Transverse colon (tissue), 3 donors: ENCODE results near the gene COX7A2.

Source experiments
- CTCF ChIP-seq, 5 experiments: fragments of 200-600 bp in 3 of 5; fragments of 450-650 bp in 2 of 5; sonication (generic) in 3 of 5; IDR thresholded peaks; 1 replicate in 2 of 5; 2 replicates in 3 of 5; pipeline ENCODE4 v1.5.1; 2016 to 2017; ENCODE audit warnings: antibody characterized with exemption in 5 of 5, inconsistent platforms in 3 of 5, mild to moderate bottlenecking in 2 of 5, moderate library complexity in 1 of 5
- EP300 ChIP-seq: sonication (generic); formaldehyde crosslinking; IDR thresholded peaks from one replicate; pipeline ENCODE4 v1.6.1; 2017; ENCODE audit warnings: antibody characterized with exemption, low read depth
- POLR2A ChIP-seq: fragments of 450-650 bp; IDR thresholded peaks from one replicate; pipeline ENCODE4 v1.6.1; 2016; ENCODE audit warnings: antibody characterized with exemption, mild to moderate bottlenecking, moderate library complexity

DNA sequence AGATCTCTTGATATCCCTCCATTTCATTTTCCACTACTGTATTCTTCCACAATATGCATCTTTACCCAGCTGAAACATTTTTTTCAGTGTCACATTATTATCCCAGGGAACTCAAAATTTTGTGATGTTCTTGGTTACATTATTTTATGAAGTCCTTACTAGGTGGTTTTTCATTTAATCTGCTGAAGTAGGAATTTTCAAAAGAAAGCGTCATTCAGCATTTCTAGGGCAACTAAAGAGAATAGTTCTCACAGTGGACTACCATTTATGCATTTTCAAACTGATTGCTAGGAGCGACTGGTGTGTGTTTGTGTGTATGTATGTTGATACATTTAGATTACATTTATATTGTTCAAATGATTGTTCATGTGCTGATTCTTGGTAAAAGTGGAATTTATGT is 43.4 kb upstream of the COX7A2 start:
- no peak for TF ChIP-seq POLR2A
- TF ChIP-seq CTCF (IDR thresholded peaks at IDR 0.05): no peak
- TF ChIP-seq EP300: no peak
